Measurements from ENCODE around the gene RPL32.
A peak's percentile ranks its signal among the peaks of the same experiment; 100 is the strongest.

The RPL32 gene

DNA sequence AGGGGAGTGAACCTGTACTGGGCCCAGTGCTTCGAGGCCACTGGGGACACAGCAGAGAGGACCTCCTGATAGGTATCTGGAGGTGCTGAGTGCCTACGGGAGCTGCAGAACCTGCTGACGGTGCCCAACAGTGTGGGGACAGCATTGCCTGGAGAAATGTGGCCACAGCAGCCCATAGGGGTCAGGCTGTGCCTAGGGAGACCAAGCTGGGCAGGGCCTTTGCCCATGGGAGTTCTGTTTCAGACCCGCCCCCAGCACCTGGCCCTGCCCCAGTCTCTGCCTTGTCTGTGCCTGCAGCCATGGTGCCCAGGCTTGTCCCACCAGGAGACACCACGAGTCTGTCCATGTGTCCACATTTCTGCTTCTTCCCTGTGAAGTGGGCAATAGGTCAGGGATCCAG lies 15.3 kb upstream of the RPL32 start:
- TF ChIP-seq EP300 (IDR thresholded peaks at IDR 0.05; ENCODE audit: borderline replicate concordance): no peak
- TF ChIP-seq RAD21 (IDR thresholded peaks at IDR 0.05; ENCODE audit: low read depth): peak; percentile 28; the same call in 1 of the 2 replicates
- no peak for TF ChIP-seq TCF12 (IDR thresholded peaks at IDR 0.05; ENCODE audit: low read depth)
- no peak for TF ChIP-seq EGR1 (IDR thresholded peaks at IDR 0.05)
- TF ChIP-seq, protein P1, sequence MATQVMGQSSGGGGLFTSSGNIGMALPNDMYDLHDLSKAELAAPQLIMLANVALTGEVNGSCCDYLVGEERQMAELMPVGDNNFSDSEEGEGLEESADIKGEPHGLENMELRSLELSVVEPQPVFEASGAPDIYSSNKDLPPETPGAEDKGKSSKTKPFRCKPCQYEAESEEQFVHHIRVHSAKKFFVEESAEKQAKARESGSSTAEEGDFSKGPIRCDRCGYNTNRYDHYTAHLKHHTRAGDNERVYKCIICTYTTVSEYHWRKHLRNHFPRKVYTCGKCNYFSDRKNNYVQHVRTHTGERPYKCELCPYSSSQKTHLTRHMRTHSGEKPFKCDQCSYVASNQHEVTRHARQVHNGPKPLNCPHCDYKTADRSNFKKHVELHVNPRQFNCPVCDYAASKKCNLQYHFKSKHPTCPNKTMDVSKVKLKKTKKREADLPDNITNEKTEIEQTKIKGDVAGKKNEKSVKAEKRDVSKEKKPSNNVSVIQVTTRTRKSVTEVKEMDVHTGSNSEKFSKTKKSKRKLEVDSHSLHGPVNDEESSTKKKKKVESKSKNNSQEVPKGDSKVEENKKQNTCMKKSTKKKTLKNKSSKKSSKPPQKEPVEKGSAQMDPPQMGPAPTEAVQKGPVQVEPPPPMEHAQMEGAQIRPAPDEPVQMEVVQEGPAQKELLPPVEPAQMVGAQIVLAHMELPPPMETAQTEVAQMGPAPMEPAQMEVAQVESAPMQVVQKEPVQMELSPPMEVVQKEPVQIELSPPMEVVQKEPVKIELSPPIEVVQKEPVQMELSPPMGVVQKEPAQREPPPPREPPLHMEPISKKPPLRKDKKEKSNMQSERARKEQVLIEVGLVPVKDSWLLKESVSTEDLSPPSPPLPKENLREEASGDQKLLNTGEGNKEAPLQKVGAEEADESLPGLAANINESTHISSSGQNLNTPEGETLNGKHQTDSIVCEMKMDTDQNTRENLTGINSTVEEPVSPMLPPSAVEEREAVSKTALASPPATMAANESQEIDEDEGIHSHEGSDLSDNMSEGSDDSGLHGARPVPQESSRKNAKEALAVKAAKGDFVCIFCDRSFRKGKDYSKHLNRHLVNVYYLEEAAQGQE (IDR thresholded peaks at IDR 0.05; ENCODE audit: low read depth): no peak
- no peak for TF ChIP-seq CREB1 (IDR thresholded peaks at IDR 0.05; ENCODE audit: low read depth)
- TF ChIP-seq, protein P2, sequence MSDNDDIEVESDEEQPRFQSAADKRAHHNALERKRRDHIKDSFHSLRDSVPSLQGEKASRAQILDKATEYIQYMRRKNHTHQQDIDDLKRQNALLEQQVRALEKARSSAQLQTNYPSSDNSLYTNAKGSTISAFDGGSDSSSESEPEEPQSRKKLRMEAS (IDR thresholded peaks at IDR 0.05): no peak
- no peak for TF ChIP-seq YY1 (IDR thresholded peaks at IDR 0.05; ENCODE audit: low read depth)

DNA sequence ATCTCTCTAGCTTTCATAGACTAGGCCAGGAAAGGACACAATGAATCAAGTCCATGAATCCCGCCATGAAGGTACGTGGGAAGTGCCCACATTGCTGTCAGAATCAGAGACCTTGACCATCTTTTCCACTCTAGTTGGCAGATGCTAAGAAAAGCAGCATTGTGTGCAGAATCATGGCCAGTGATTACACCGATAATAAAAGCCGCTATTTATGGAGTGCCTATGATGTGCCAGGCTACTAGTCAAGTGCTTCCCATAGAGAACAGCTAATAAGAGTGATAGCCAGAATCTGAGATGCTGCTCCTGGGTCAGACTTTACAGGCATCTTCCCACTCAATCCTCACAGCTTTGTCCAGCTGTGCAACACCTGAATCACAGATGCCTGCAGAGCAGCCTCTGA lies 13.2 kb upstream of the RPL32 start:
- TF ChIP-seq CEBPB (IDR thresholded peaks at IDR 0.05): no peak
- TF ChIP-seq ZBTB7A (IDR thresholded peaks at IDR 0.05; ENCODE audit: low read depth): no peak
- TF ChIP-seq TAF1 (IDR thresholded peaks at IDR 0.05; ENCODE audit: low read depth): no peak
- TF ChIP-seq NFIC (IDR thresholded peaks at IDR 0.05): no peak
- no peak for TF ChIP-seq EGR1 (IDR thresholded peaks at IDR 0.05)
- TF ChIP-seq, protein P1 (IDR thresholded peaks at IDR 0.05; ENCODE audit: low read depth): no peak
- no peak for TF ChIP-seq TCF12 (IDR thresholded peaks at IDR 0.05; ENCODE audit: low read depth)
- TF ChIP-seq, protein P2 (IDR thresholded peaks at IDR 0.05): no peak
- no peak for TF ChIP-seq CREB1 (IDR thresholded peaks at IDR 0.05; ENCODE audit: low read depth)

DNA sequence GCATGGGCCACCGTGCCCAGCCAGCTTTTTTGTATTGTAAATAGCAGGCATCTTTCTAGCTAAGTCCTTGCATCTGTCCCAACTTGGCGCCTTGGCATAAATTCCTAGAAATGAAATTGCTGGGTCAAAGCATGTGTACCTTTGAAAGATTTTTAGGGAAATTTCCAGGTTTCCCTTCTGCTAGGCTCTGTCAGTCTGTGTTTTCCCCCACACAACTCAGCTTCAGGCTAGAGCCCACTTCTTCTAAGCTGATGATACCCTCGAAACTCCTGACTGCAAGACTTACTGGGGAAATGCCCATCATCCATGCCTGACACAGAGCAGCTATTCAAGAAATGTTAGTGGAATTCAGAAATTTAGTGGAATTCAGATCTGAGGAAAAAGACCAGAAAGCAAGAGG lies 10.8 kb upstream of the RPL32 start:
- TF ChIP-seq EGR1 (IDR thresholded peaks at IDR 0.05) (no peak), RAD21 (IDR thresholded peaks at IDR 0.05; ENCODE audit: low read depth) (no peak), NFIC (IDR thresholded peaks at IDR 0.05) (no peak), TAF1 (IDR thresholded peaks at IDR 0.05; ENCODE audit: low read depth) (no peak), CREB1 (IDR thresholded peaks at IDR 0.05; ENCODE audit: low read depth) (no peak), TCF12 (IDR thresholded peaks at IDR 0.05; ENCODE audit: low read depth) (no peak), YY1 (IDR thresholded peaks at IDR 0.05; ENCODE audit: low read depth) (no peak), TEAD4 (IDR thresholded peaks at IDR 0.05) (no peak), CEBPB (IDR thresholded peaks at IDR 0.05) (no peak), EP300 (IDR thresholded peaks at IDR 0.05; ENCODE audit: borderline replicate concordance) (no peak), ZBTB7A (IDR thresholded peaks at IDR 0.05; ENCODE audit: low read depth) (no peak), FOXM1 (IDR thresholded peaks at IDR 0.05; ENCODE audit: borderline replicate concordance, low read depth) (no peak)
- TF ChIP-seq, protein P3, sequence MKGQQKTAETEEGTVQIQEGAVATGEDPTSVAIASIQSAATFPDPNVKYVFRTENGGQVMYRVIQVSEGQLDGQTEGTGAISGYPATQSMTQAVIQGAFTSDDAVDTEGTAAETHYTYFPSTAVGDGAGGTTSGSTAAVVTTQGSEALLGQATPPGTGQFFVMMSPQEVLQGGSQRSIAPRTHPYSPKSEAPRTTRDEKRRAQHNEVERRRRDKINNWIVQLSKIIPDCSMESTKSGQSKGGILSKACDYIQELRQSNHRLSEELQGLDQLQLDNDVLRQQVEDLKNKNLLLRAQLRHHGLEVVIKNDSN (IDR thresholded peaks at IDR 0.05): no peak
- TF ChIP-seq, protein P1 (IDR thresholded peaks at IDR 0.05; ENCODE audit: low read depth): no peak
- TF ChIP-seq, protein P2 (IDR thresholded peaks at IDR 0.05): no peak

DNA sequence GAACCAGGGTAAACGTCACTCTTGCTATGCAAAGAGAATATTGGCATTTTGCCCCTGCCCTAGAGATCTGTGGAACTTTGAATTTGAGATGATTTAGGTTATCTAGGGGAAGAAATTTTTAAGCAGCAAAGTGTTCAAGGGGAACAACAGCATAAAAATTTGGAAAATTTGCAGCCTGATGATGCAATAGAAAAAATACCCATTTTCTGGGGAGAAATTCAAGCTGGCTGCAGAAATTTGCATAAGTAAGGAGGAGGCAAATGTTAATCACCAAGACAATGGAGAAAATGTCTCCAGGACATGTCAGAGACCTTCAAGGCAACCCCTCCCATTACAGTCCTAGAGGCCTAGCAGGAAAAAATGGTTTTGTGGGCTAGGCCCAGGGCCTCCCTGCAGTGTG lies 4.4 kb upstream of the RPL32 start:
- no peak for TF ChIP-seq TCF12 (IDR thresholded peaks at IDR 0.05; ENCODE audit: low read depth)
- TF ChIP-seq RAD21 (IDR thresholded peaks at IDR 0.05; ENCODE audit: low read depth): no peak
- TF ChIP-seq EP300 (IDR thresholded peaks at IDR 0.05; ENCODE audit: borderline replicate concordance): no peak
- TF ChIP-seq EGR1 (IDR thresholded peaks at IDR 0.05): no peak
- no peak for TF ChIP-seq NFIC (IDR thresholded peaks at IDR 0.05)
- no peak for TF ChIP-seq TEAD4 (IDR thresholded peaks at IDR 0.05)
- no peak for TF ChIP-seq CREB1 (IDR thresholded peaks at IDR 0.05; ENCODE audit: low read depth)
- TF ChIP-seq, protein P1 (IDR thresholded peaks at IDR 0.05; ENCODE audit: low read depth): no peak

Data from Ishikawa (cell line).